Measurements from ENCODE around the gene PARP8.

The PARP8 gene

DNA sequence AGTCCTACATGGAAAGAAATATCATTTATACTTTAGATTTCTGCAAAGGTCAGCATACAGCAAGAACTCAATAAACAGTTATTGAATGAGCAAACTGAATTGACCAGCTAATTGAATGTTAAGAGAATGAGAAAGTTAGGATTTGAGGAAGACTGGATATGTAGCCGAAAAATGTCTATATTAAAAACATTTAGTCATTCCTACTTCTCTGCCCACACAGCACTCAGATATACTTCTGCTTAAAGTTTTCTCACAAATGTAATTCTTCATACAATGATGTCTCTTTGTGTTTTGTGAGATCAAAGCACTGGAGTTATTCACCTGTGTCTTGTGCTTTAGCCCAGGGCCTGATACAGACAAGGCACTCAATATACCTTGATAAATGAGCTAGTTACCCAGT, 188.6 kb downstream of the PARP8 start:
- no peak for DNase-seq

- DNase-seq: no peak
Measured at GRCh38 chr5:50856401-50857119, 190.1 kb downstream of the PARP8 start.

DNA sequence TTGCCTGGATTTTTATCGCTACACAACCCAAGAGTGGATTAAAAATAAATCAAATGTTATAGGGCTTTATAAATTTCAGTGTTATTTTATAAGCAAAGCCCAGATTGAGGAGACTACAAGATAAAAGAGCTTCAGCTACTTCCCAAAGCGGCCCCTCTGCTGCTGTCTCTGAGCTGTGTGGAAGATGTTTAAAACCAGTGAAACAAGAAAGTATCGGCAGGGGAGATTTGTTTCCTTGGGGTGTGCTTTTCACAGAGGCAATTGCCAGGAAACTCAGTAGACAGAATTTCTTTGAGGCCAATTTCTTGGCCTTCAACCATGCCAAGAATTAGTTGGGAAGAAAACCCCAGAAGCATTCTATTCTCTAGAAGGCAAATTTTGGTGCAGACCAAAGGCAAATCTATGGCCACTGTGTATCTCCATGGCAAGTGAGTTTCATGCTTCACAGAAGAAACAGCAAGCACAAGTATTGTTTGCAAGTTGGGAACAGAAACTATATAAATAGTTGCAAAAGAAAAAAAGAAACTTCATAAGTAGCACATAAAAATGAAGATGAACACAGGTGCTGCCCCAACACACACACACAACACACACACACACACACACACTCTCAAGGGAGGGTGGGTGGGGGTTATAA, 197.2 kb downstream of the PARP8 start:
- DNase-seq: no peak

DNA sequence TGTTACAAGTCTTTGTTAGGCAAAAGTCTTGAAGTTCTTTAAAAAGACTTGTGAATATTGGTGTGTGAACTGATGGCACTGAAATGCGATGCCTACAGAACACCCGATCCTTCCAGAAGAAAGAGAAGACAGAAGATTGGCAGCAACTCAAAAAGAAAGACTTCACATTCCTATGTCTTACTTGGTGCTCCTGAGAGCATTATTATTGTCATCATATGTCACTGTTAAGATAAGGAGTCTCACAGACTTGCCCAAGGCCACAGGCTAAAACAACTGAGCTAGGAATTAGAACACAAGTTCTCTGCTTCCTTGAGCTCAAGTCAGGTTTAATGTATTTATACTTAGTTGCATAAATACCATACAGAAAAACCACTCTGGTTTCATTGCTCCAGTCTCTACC, 198.0 kb downstream of the PARP8 start:
- DNase-seq: no peak

GRCh38 chr5:50866415-50866814, 200.0 kb downstream of the PARP8 start:
- no peak for DNase-seq

GRCh38 chr5:50867140-50867539, 200.7 kb downstream of the PARP8 start:
- DNase-seq: no peak

GRCh38 chr5:50873595-50874277, 207.3 kb downstream of the PARP8 start:
- no peak for DNase-seq

GRCh38 chr5:50874306-50875001, 208.0 kb downstream of the PARP8 start:
- no peak for DNase-seq

- DNase-seq: no peak
Measured at GRCh38 chr5:50875002-50875344, 208.5 kb downstream of the PARP8 start.

DNA sequence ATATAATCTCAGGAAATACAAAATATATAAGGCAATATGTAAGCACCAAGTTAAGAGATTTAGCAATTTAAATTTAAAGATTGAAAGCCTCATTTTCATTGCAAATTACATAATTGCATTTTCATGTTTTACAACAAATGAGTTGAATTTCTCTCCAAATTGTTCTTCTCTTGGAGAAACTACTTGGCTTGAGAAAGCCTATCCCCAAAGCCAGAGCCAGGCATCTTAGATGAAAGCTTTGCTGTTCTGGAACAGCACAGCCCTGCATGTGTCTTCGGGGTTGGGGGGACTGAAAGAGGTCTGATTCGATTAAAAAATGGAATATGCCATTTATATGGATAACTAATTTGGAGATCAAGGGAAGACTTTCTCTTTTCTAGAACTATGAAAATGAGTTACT, 212.0 kb downstream of the PARP8 start:
- DNase-seq: no peak

DNA sequence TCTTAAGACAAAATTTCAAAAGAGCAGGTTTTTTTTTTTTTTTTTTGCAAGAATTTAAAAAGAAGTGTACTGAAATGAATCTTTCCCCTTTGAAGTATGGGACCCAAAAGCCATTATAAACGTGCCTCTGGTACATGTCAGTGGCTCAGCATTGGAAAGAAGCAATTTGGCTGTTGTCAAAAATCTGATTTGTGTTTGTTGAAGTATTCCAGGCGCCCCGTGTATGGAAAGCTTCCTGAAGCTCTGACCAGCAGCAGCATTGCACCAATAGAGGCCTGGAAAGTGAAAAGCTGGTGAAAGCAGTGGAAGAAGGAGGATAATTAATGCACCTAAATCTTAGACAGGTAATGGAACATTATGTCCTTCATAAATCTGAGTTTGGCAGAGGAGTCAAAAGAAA, 215.0 kb downstream of the PARP8 start:
- DNase-seq: no peak

- no peak for DNase-seq
Measured at GRCh38 chr5:50886657-50887345, 220.4 kb downstream of the PARP8 start.

DNA sequence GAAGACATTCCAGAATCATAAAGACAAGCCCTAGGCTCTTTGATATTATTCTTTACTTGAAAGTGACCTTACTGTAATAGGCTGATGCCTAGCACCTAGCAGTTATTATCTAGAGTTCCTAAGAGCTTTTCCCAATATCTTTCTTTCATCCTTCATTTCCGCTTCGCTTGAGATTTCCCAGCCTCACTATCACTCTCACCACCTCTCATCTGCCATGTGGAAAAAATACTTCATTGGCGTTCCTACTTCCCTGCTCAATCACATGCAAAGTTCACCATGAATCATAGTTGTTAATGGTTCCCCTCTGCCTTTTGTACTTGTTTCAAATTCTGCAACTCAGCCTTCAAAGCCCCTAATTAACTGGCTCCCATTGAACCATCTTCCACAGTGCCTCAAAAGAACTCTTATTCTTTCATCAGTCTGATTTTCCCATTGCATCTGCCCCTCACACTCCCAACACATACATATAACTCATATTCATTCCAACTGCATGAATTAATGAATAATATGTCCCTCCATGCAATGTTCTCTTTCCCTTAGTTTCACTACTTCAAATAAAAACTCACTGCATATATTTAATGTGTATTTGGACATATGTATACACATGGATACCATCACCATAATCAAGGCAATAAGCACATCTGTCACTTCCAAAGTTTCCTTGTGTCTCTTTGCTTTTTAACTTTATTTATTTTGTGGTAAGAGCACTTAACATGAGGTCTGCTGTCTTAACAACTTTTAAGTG, 221.6 kb downstream of the PARP8 start:
- no peak for DNase-seq

DNA sequence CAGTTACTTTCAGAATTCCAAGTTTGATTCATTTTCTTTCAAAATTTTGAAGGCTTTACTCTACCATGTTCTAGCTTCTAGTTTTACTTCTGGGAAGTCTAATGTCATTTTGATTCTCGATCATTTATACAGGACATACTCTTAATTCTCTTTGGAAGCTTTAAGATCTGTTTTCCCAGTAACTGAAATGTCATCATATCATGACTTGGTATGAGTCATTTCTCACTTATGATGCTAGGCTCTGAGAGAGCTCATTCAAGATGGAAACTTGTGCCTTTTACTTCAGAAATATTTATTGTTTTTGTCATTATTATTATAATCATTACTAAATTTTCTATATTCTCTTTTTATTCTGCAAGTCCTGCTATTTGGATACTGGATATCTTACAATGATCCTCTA, 222.3 kb downstream of the PARP8 start:
- no peak for DNase-seq

DNA sequence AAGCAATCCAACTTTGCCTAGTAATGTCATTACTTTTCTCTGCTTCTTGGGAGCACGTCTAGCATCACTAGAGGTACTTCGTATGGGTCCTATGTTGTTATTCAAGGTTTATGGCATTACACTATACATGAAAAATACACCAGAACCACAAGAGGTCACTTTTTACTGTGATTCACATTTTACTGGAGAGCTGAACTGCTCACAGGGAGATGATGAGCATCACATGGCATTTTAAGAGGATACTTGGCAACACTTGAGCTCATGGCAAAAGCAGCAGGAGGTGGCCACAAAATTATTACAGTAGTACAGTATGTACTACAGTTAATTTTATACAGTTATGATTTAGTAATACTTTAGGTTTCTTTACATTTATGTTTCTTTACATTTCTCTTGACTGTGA, 223.4 kb downstream of the PARP8 start:
- DNase-seq: no peak

Measured in fibroblast of skin of right biceps (primary cell).